ENCODE measurements around the gene PNLIPRP3. TPM values are rescaled to one million over a fixed set of nuclear protein-coding genes. Genes with fewer than 3 reads are reported as not detected.

The PNLIPRP3 gene
- total and polyA plus RNA-seq, 2 experiments from 2014 or later = 0.46 to 0.93 TPM

GRCh38 chr10:116461680-116462079 lies 34.0 kb downstream of the PNLIPRP3 start:
- TF ChIP-seq CTCF (IDR thresholded peaks at IDR 0.05; ENCODE audit: poor library complexity) = no peak
- H3K4me2 ChIP-seq = no peak overlapping the region
- no peak overlapping the region for H3K4me3 ChIP-seq
- DNase-seq (ENCODE audit: low spot score) = no peak
- 41% methylated on average over 1 of the region's 1 CpG for WGBS (ENCODE audit: low lambda C conversion rate, missing lambda C conversion rate)
- no peaks in the 10 kb centered on the region for H3K79me2 ChIP-seq
- no peaks in the 10 kb centered on the region for H3K4me1 ChIP-seq (ENCODE audit: insufficient read depth)
- H3K9me3 ChIP-seq (ENCODE audit: low read depth) = no peaks in the 10 kb centered on the region
- no peak overlapping the region for H2AFZ ChIP-seq
- no peaks in the 10 kb centered on the region for H3K36me3 ChIP-seq (replicated peaks; ENCODE audit: insufficient read depth, low read depth)
- no peaks in the 10 kb centered on the region for H3K27me3 ChIP-seq
- no peaks in the 10 kb centered on the region for H3K9me2 ChIP-seq (replicated peaks; ENCODE audit: insufficient read depth)
- no peak overlapping the region for H3K27ac ChIP-seq
- H4K20me1 ChIP-seq (ENCODE audit: insufficient read depth, poor library complexity, severe bottlenecking) = no peaks in the 10 kb centered on the region

GRCh38 chr10:116464257-116464656 lies 36.6 kb downstream of the PNLIPRP3 start:
- no peak for DNase-seq (ENCODE audit: low spot score)
- TF ChIP-seq CTCF (IDR thresholded peaks at IDR 0.05; ENCODE audit: poor library complexity) = no peak
- TF ChIP-seq EZH2 (IDR thresholded peaks at IDR 0.05; ENCODE audit: borderline replicate concordance) = no peak
- no peak for TF ChIP-seq EZH2phosphoT487 (IDR thresholded peaks at IDR 0.05; ENCODE audit: low read depth, severe bottlenecking, unreplicated experiment)
- Histone ChIP-seq H3K4me3 (no peak overlapping the region), H4K20me1 (ENCODE audit: insufficient read depth, poor library complexity, severe bottlenecking) (no peaks in the 10 kb centered on the region), H3K27ac (no peak overlapping the region), H3K9me3 (ENCODE audit: low read depth) (no peaks in the 10 kb centered on the region), H3K9me2 (replicated peaks; ENCODE audit: insufficient read depth) (no peaks in the 10 kb centered on the region), H3K4me1 (ENCODE audit: insufficient read depth) (no peaks in the 10 kb centered on the region), H3K79me2 (no peaks in the 10 kb centered on the region), H3K27me3 (no peaks in the 10 kb centered on the region), H2AFZ (no peak overlapping the region), H3K36me3 (replicated peaks; ENCODE audit: insufficient read depth, low read depth) (no peaks in the 10 kb centered on the region), H3K4me2 (no peak overlapping the region)
- 91% methylated on average over 2 of the region's 2 CpGs for WGBS (ENCODE audit: low lambda C conversion rate, missing lambda C conversion rate)

GRCh38 chr10:116465546-116465945 lies 37.9 kb downstream of the PNLIPRP3 start:
- no peak for TF ChIP-seq EZH2 (IDR thresholded peaks at IDR 0.05; ENCODE audit: borderline replicate concordance)
- no peak for TF ChIP-seq CTCF (IDR thresholded peaks at IDR 0.05; ENCODE audit: poor library complexity)
- no peak for TF ChIP-seq EZH2phosphoT487 (IDR thresholded peaks at IDR 0.05; ENCODE audit: low read depth, severe bottlenecking, unreplicated experiment)
- no peaks in the 10 kb centered on the region for H3K36me3 ChIP-seq (replicated peaks; ENCODE audit: insufficient read depth, low read depth)
- H3K79me2 ChIP-seq = no peaks in the 10 kb centered on the region
- 57% methylated on average over 3 of the region's 3 CpGs for WGBS (ENCODE audit: low lambda C conversion rate, missing lambda C conversion rate)
- no peak for DNase-seq (ENCODE audit: low spot score)
- H3K9me2 ChIP-seq (replicated peaks; ENCODE audit: insufficient read depth) = no peaks in the 10 kb centered on the region
- H4K20me1 ChIP-seq (ENCODE audit: insufficient read depth, poor library complexity, severe bottlenecking) = no peaks in the 10 kb centered on the region
- no peak overlapping the region for H3K4me2 ChIP-seq
- no peaks in the 10 kb centered on the region for H3K27me3 ChIP-seq
- no peak overlapping the region for H2AFZ ChIP-seq
- H3K4me1 ChIP-seq (ENCODE audit: insufficient read depth) = no peaks in the 10 kb centered on the region
- H3K9me3 ChIP-seq (ENCODE audit: low read depth) = no peaks in the 10 kb centered on the region
- H3K27ac ChIP-seq = no peak overlapping the region
- no peak overlapping the region for H3K4me3 ChIP-seq
